ENCODE data around the gene YTHDF1. TPM values are rescaled to one million over a fixed set of nuclear protein-coding genes. Genes with fewer than 3 reads are reported as not detected.

Gene YTHDF1
- total RNA-seq, 1 donor from 2014 or later = 43.3 TPM

GRCh38 chr20:63246490-63247288, 30.8 kb upstream of the YTHDF1 start:
- Mint-ChIP-seq H3K9me3 (ENCODE audit: unreplicated experiment) (peaks cover 6% of the 10 kb centered on the region), H3K27me3 (ENCODE audit: unreplicated experiment) (peaks cover 9% of the 10 kb centered on the region), H3K4me3 (ENCODE audit: unreplicated experiment) (no peak overlapping the region), H3K27ac (ENCODE audit: unreplicated experiment) (no peak overlapping the region), H3K4me1 (ENCODE audit: low read depth, unreplicated experiment) (peaks cover 26% of the 10 kb centered on the region), H3K36me3 (ENCODE audit: unreplicated experiment) (no peaks in the 10 kb centered on the region)
- TF ChIP-seq CTCF (IDR thresholded peaks at IDR 0.05; ENCODE audit: partially characterized antibody, unreplicated experiment) = no peak
- DNase-seq = no peak

- Mint-ChIP-seq H3K4me1 (ENCODE audit: low read depth, unreplicated experiment) (peaks cover 20% of the 10 kb centered on the region), H3K36me3 (ENCODE audit: unreplicated experiment) (no peaks in the 10 kb centered on the region), H3K27ac (ENCODE audit: unreplicated experiment) (no peak overlapping the region)
Observed at GRCh38 chr20:63244468-63244867, 28.5 kb upstream of the YTHDF1 start.

GRCh38 chr20:63243604-63244247, 27.8 kb upstream of the YTHDF1 start:
- Mint-ChIP-seq H3K27me3 (ENCODE audit: unreplicated experiment) (peaks cover 15% of the 10 kb centered on the region), H3K27ac (ENCODE audit: unreplicated experiment) (no peak overlapping the region)

More at GRCh38 chr20:63244468-63244867, 28.5 kb upstream of the YTHDF1 start:
- H3K4me3 Mint-ChIP-seq (ENCODE audit: unreplicated experiment) = no peak overlapping the region
- DNase-seq = no peak
- no peak for TF ChIP-seq CTCF (IDR thresholded peaks at IDR 0.05; ENCODE audit: partially characterized antibody, unreplicated experiment)
- H3K9me3 Mint-ChIP-seq (ENCODE audit: unreplicated experiment) = peaks cover 7% of the 10 kb centered on the region
- H3K27me3 Mint-ChIP-seq (ENCODE audit: unreplicated experiment) = peaks cover 14% of the 10 kb centered on the region

GRCh38 chr20:63242736-63243135, 26.8 kb upstream of the YTHDF1 start:
- Mint-ChIP-seq H3K27ac (ENCODE audit: unreplicated experiment) (no peak overlapping the region), H3K4me3 (ENCODE audit: unreplicated experiment) (no peak overlapping the region), H3K9me3 (ENCODE audit: unreplicated experiment) (peaks cover 7% of the 10 kb centered on the region), H3K27me3 (ENCODE audit: unreplicated experiment) (peaks cover 16% of the 10 kb centered on the region), H3K4me1 (ENCODE audit: low read depth, unreplicated experiment) (peaks cover 8% of the 10 kb centered on the region), H3K36me3 (ENCODE audit: unreplicated experiment) (no peaks in the 10 kb centered on the region)
- DNase-seq = peak; percentile 19
- no peak for TF ChIP-seq CTCF (IDR thresholded peaks at IDR 0.05; ENCODE audit: partially characterized antibody, unreplicated experiment)

More at GRCh38 chr20:63243604-63244247, 27.8 kb upstream of the YTHDF1 start:
- peak; percentile 17 for DNase-seq
- Mint-ChIP-seq H3K4me1 (ENCODE audit: low read depth, unreplicated experiment) (peaks cover 13% of the 10 kb centered on the region), H3K36me3 (ENCODE audit: unreplicated experiment) (no peaks in the 10 kb centered on the region), H3K9me3 (ENCODE audit: unreplicated experiment) (peaks cover 7% of the 10 kb centered on the region), H3K4me3 (ENCODE audit: unreplicated experiment) (no peak overlapping the region)
- no peak for TF ChIP-seq CTCF (IDR thresholded peaks at IDR 0.05; ENCODE audit: partially characterized antibody, unreplicated experiment)

GRCh38 chr20:63241272-63241671, 25.3 kb upstream of the YTHDF1 start:
- Mint-ChIP-seq H3K9me3 (ENCODE audit: unreplicated experiment) (peaks cover 10% of the 10 kb centered on the region), H3K4me1 (ENCODE audit: low read depth, unreplicated experiment) (peaks cover 8% of the 10 kb centered on the region), H3K36me3 (ENCODE audit: unreplicated experiment) (no peaks in the 10 kb centered on the region), H3K27ac (ENCODE audit: unreplicated experiment) (no peak overlapping the region), H3K4me3 (ENCODE audit: unreplicated experiment) (no peak overlapping the region), H3K27me3 (ENCODE audit: unreplicated experiment) (peaks cover 25% of the 10 kb centered on the region)
- peak; percentile 15 for DNase-seq
- TF ChIP-seq CTCF (IDR thresholded peaks at IDR 0.05; ENCODE audit: partially characterized antibody, unreplicated experiment) = no peak
